Liver (tissue), 9 donors: Measurements from ENCODE around the gene GPC3. TPM values are rescaled to one million over a fixed set of nuclear protein-coding genes. Genes with fewer than 3 reads are reported as not detected.

Experiments used
- DNase-seq: peaks from one replicate; pipeline ENCODE4 v3.0.0-alpha.2; 2017; ENCODE audit warnings: low spot score
- H3K27ac ChIP-seq, 2 donors: one replicate each; pipeline ENCODE4 v1.7.0; 2013; ENCODE audit warnings: inconsistent platforms in 2 of 2, low read length in 2 of 2, control low read depth in 1 of 2, low read depth in 1 of 2, mild to moderate bottlenecking in 1 of 2
- H3K27me3 ChIP-seq, 4 donors: one replicate each; pipeline versions ENCODE4 v1.6.1 to v1.7.0; 2013; ENCODE audit warnings: low read length in 3 of 4, inconsistent platforms in 1 of 4, mild to moderate bottlenecking in 1 of 4, moderate library complexity in 1 of 4; ENCODE audit not compliant: control insufficient read depth in 4 of 4, insufficient read depth in 4 of 4
- H3K36me3 ChIP-seq, 4 donors: one replicate each; pipeline versions ENCODE4 v1.6.1 to v1.7.0; 2013; ENCODE audit warnings: low read length in 3 of 4, mild to moderate bottlenecking in 3 of 4, low read depth in 1 of 4, moderate library complexity in 1 of 4; ENCODE audit not compliant: control insufficient read depth in 4 of 4, insufficient read depth in 3 of 4
- H3K4me1 ChIP-seq, 4 donors: one replicate each; pipeline versions ENCODE4 v1.6.1 to v1.7.0; 2013; ENCODE audit warnings: low read length in 3 of 4, mild to moderate bottlenecking in 3 of 4, moderate library complexity in 1 of 4; ENCODE audit not compliant: control insufficient read depth in 4 of 4, insufficient read depth in 4 of 4
- H3K4me3 ChIP-seq, 3 donors: one replicate each; pipeline versions ENCODE4 v1.6.1 to v1.7.0; 2013; ENCODE audit warnings: low read length in 3 of 3, control low read depth in 1 of 3, low read depth in 1 of 3, mild to moderate bottlenecking in 1 of 3
- H3K9ac ChIP-seq, 2 donors: one replicate each; pipeline ENCODE4 v1.7.0; 2013; ENCODE audit warnings: low read length in 2 of 2, mild to moderate bottlenecking in 2 of 2, moderate library complexity in 2 of 2, control low read depth in 1 of 2, low read depth in 1 of 2
- H3K9me3 ChIP-seq, 4 donors: one replicate each; pipeline versions ENCODE4 v1.6.1 to v1.7.0; 2013; ENCODE audit warnings: low read length in 3 of 4; ENCODE audit not compliant: control insufficient read depth in 4 of 4
- CTCF ChIP-seq: fragments of 150-350 bp; IDR thresholded peaks from 2 replicates; pipeline ENCODE4 v1.5.1; 2017; ENCODE audit warnings: improper control_type of control experiment, low read depth, low read length; ENCODE audit not compliant: missing input control
- EGR1 ChIP-seq, 2 donors: IDR thresholded peaks; 2 replicates each; pipeline ENCODE4 v1.6.1; 2016 to 2018; ENCODE audit warnings: antibody characterized with exemption in 2 of 2, low read depth in 2 of 2
- FOXA1 ChIP-seq: IDR thresholded peaks from 2 replicates; pipeline ENCODE4 v1.6.1; 2016; ENCODE audit warnings: antibody characterized with exemption
- FOXA2 ChIP-seq: IDR thresholded peaks from 2 replicates; pipeline ENCODE4 v1.6.1; 2016; ENCODE audit warnings: antibody characterized with exemption
- HNF4A ChIP-seq, 2 donors: conservative IDR thresholded peaks; 2 replicates each; pipeline ENCODE4 v1.6.1; 2016; ENCODE audit warnings: antibody characterized with exemption in 2 of 2, mild to moderate bottlenecking in 2 of 2
- HNF4G ChIP-seq: IDR thresholded peaks from 2 replicates; pipeline ENCODE4 v1.6.1; 2016; ENCODE audit warnings: antibody characterized with exemption
- JUND ChIP-seq, 2 donors: IDR thresholded peaks; 2 replicates each; pipeline ENCODE4 v1.6.1; 2016; ENCODE audit warnings: antibody characterized with exemption in 2 of 2
- MAX ChIP-seq: IDR thresholded peaks from 2 replicates; pipeline ENCODE4 v1.6.1; 2016; ENCODE audit warnings: antibody characterized with exemption
- NR2F2 ChIP-seq: IDR thresholded peaks from 2 replicates; pipeline ENCODE4 v1.6.1; 2016; ENCODE audit warnings: antibody characterized with exemption
- RAD21 ChIP-seq, 2 donors: IDR thresholded peaks; 2 replicates each; pipeline ENCODE4 v1.6.1; 2016; ENCODE audit warnings: antibody characterized with exemption in 2 of 2, mild to moderate bottlenecking in 2 of 2
- RXRA ChIP-seq, 2 donors: IDR thresholded peaks; 2 replicates each; pipeline ENCODE4 v1.6.1; 2017 to 2018; ENCODE audit warnings: antibody characterized with exemption in 2 of 2, mild to moderate bottlenecking in 1 of 2
- SP1 ChIP-seq: IDR thresholded peaks from 2 replicates; pipeline ENCODE4 v1.6.1; 2018; ENCODE audit warnings: antibody characterized with exemption, mild to moderate bottlenecking
- TAF1 ChIP-seq: conservative IDR thresholded peaks from 2 replicates; pipeline ENCODE4 v1.6.1; 2016; ENCODE audit warnings: antibody characterized with exemption, mild to moderate bottlenecking
- YY1 ChIP-seq: IDR thresholded peaks from 2 replicates; pipeline ENCODE4 v1.6.1; 2016; ENCODE audit warnings: antibody characterized with exemption, mild to moderate bottlenecking
- WGBS: extraction: QIAGEN DNeasy Blood & Tissue Kit; methylation state at CpG from one replicate; pipeline ENCODE4 v1.1.7; 2013; 5-methylcytosine and 5-hydroxymethylcytosine counted together
- polyA plus RNA-seq, 2 donors: library from polyadenylated mRNA; stranded (reverse) in 1 of 2; unstranded in 1 of 2; fragments of 200-250 nt in 1 of 2; fragments of >200 nt in 1 of 2; fragmentation: Nextera tagmentation in 1 of 2; extraction: Ambion mirVana in 1 of 2; gene quantifications; one replicate each; pipeline versions ENCODE4 v1.2.1 to v1.2.3, GENCODE V29; 2013 to 2015
- total RNA-seq, 2 donors: library from RNA; depleted of rRNA; stranded (reverse); fragments of >200 nt; gene quantifications; one replicate each; pipeline ENCODE4 v1.2.3, GENCODE V29; 2014
- TF ChIP-seq, protein P1 (sequence below): IDR thresholded peaks from 2 replicates; pipeline ENCODE4 v1.6.1; 2016; ENCODE audit warnings: antibody characterized with exemption
- TF ChIP-seq, protein P2 (sequence below): IDR thresholded peaks from 2 replicates; pipeline ENCODE4 v1.6.1; 2016; ENCODE audit warnings: antibody characterized with exemption, mild to moderate bottlenecking
- donor health status: healthy.
- donor health status: healthy.
- donor health status: healthy.
- donor health status: healthy.
- donor health status: healthy.

GPC3 gene
- total and polyA plus RNA-seq, 4 donors: 0.40 to 1,133 (median 1.5) TPM

DNA sequence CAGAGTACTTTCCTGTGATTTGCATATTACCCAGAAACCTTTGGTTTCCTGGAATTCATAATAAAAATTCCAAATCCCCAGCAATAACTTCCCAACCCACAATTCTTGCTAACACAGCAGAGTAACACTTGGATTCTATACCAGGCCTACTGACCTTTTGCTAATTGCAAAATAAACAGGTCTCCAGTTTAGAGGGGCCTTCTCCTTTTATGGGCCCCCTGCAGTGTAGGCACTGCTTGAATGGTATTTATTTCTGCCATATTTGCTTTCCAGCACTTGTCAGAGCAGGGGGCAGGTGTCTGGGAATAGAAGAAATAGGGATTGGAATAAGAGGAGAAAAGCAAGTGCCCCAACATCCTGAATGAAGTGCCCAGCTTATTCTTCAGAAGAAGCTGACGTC lies 25.3 kb upstream of the GPC3 start:
- no peaks in the 10 kb centered on the region for H3K27me3 ChIP-seq
- no peaks in the 10 kb centered on the region for H3K36me3 ChIP-seq
- no peak for DNase-seq
- WGBS: 92% methylated on average over 1 of the region's 1 CpG
- H3K4me3 ChIP-seq: no peak overlapping the region
- H3K9ac ChIP-seq: no peak overlapping the region
- H3K4me1 ChIP-seq: no peaks in the 10 kb centered on the region
- TF ChIP-seq FOXA2 (no peak), FOXA1 (no peak), JUND (IDR thresholded peaks at IDR 0.05) (no peak), TAF1 (no peak), RXRA (IDR thresholded peaks at IDR 0.05) (no peak), RAD21 (IDR thresholded peaks at IDR 0.05) (no peak), YY1 (no peak), MAX (no peak), SP1 (no peak), HNF4G (no peak), HNF4A (conservative IDR thresholded peaks at IDR 0.05) (no peak)
- TF ChIP-seq, protein P1, sequence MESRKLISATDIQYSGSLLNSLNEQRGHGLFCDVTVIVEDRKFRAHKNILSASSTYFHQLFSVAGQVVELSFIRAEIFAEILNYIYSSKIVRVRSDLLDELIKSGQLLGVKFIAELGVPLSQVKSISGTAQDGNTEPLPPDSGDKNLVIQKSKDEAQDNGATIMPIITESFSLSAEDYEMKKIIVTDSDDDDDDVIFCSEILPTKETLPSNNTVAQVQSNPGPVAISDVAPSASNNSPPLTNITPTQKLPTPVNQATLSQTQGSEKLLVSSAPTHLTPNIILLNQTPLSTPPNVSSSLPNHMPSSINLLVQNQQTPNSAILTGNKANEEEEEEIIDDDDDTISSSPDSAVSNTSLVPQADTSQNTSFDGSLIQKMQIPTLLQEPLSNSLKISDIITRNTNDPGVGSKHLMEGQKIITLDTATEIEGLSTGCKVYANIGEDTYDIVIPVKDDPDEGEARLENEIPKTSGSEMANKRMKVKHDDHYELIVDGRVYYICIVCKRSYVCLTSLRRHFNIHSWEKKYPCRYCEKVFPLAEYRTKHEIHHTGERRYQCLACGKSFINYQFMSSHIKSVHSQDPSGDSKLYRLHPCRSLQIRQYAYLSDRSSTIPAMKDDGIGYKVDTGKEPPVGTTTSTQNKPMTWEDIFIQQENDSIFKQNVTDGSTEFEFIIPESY: no peak
- TF ChIP-seq, protein P2, sequence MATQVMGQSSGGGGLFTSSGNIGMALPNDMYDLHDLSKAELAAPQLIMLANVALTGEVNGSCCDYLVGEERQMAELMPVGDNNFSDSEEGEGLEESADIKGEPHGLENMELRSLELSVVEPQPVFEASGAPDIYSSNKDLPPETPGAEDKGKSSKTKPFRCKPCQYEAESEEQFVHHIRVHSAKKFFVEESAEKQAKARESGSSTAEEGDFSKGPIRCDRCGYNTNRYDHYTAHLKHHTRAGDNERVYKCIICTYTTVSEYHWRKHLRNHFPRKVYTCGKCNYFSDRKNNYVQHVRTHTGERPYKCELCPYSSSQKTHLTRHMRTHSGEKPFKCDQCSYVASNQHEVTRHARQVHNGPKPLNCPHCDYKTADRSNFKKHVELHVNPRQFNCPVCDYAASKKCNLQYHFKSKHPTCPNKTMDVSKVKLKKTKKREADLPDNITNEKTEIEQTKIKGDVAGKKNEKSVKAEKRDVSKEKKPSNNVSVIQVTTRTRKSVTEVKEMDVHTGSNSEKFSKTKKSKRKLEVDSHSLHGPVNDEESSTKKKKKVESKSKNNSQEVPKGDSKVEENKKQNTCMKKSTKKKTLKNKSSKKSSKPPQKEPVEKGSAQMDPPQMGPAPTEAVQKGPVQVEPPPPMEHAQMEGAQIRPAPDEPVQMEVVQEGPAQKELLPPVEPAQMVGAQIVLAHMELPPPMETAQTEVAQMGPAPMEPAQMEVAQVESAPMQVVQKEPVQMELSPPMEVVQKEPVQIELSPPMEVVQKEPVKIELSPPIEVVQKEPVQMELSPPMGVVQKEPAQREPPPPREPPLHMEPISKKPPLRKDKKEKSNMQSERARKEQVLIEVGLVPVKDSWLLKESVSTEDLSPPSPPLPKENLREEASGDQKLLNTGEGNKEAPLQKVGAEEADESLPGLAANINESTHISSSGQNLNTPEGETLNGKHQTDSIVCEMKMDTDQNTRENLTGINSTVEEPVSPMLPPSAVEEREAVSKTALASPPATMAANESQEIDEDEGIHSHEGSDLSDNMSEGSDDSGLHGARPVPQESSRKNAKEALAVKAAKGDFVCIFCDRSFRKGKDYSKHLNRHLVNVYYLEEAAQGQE: no peak
- H3K9me3 ChIP-seq: no peaks in the 10 kb centered on the region
- no peak overlapping the region for H3K27ac ChIP-seq

DNA sequence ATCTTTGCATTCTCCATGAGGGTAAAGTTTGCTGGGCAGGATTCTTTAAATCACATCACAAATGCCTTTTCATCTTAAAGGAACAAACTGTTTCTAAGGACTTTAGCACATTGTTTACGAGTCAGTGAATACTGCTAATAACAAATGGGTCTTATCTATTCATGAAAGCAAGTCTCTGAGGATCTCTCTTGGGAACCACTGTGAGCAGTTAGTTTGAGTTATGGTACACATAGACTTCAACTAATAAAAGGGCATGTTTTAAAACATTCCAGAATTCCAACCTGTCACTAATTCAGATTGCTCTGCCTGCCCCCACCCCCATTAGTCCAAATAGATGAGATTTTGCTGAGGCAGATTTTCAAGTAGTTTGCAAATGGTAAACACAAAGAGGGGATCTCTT lies 22.3 kb upstream of the GPC3 start:
- no peak for DNase-seq
- Histone ChIP-seq H3K27me3 (no peaks in the 10 kb centered on the region), H3K36me3 (no peaks in the 10 kb centered on the region), H3K9ac (no peak overlapping the region), H3K4me1 (no peaks in the 10 kb centered on the region), H3K9me3 (no peaks in the 10 kb centered on the region), H3K4me3 (no peak overlapping the region), H3K27ac (no peak overlapping the region)
- TF ChIP-seq YY1 (no peak), CTCF (no peak), HNF4G (no peak), RAD21 (IDR thresholded peaks at IDR 0.05) (no peak), RXRA (IDR thresholded peaks at IDR 0.05) (no peak), TAF1 (no peak), FOXA1 (no peak), EGR1 (IDR thresholded peaks at IDR 0.05; ENCODE audit: low read depth in 2 of 2) (no peak), NR2F2 (no peak)
- TF ChIP-seq, protein P2: no peak
- WGBS: 93% methylated on average over 1 of the region's 1 CpG
